Spleen (tissue), 7 donors: ENCODE measurements around the gene STX12.

ENCODE experiments used
- CTCF ChIP-seq, 11 experiments: fragments of 200-600 bp in 7 of 11; fragments of 450-650 bp in 4 of 11; sonication (generic) in 4 of 11; IDR thresholded peaks in 8 of 11; conservative IDR thresholded peaks in 3 of 11; 1 replicate in 7 of 11; 2 replicates in 4 of 11; pipeline versions ENCODE4 v1.4.0 to v1.8.0; 2016 to 2021; ENCODE audit warnings: antibody characterized with exemption in 11 of 11, inconsistent platforms in 4 of 11, mild to moderate bottlenecking in 1 of 11
- POLR2A ChIP-seq, 3 donors: fragments of 450-650 bp; IDR thresholded peaks; one replicate each; pipeline ENCODE4 v1.5.1; 2017; ENCODE audit warnings: antibody characterized with exemption in 3 of 3, mild to moderate bottlenecking in 1 of 3
- POLR2AphosphoS5 ChIP-seq, 3 donors: sonication (generic); formaldehyde crosslinking; IDR thresholded peaks; one replicate each; pipeline ENCODE4 v1.5.1; 2017; ENCODE audit warnings: antibody characterized with exemption in 3 of 3
- donor health status: DM: no; HTN: no; CAD: no; lungs with moderate emphysema.
- donor health status: DM: no; HTN: no; CAD: no.
- donor health status: DM: no; HTN: no; CAD: no.

GRCh38 chr1:27760426-27760825 lies 12.6 kb upstream of the STX12 start:
- no peak for TF ChIP-seq CTCF (IDR thresholded peaks at IDR 0.05 in 8 of 11, conservative IDR thresholded peaks at IDR 0.05 in 3 of 11)
- TF ChIP-seq POLR2A (IDR thresholded peaks at IDR 0.05) = no peak
- no peak for TF ChIP-seq POLR2AphosphoS5 (IDR thresholded peaks at IDR 0.05)
